ENCODE results near the gene WNT7A. TPM values are rescaled to one million over a fixed set of nuclear protein-coding genes. Genes with fewer than 3 reads are reported as not detected.

The WNT7A gene
- polyA plus RNA-seq, 1 of the 3 experiments (the other 2 are of a cell fraction), result not detected

GRCh38 chr3:13825311-13825579, 54.6 kb downstream of the WNT7A start:
- WGBS (ENCODE audit: low lambda C conversion rate), result 42% methylated on average over 3 of the region's 3 CpGs
- Histone ChIP-seq H3K4me2 (no peak overlapping the region), H2AFZ (ENCODE audit: low read depth) (no peak overlapping the region), H3K27me3 (ENCODE audit: insufficient read depth) (no peaks in the 10 kb centered on the region), H3K27ac (ENCODE audit: low read depth in 2 of 2, low read length in 1 of 2) (no peak overlapping the region), H3K36me3 (replicated peaks in 1 of 2; ENCODE audit: control insufficient read depth in 1 of 2, insufficient read depth in 2 of 2, low read length in 1 of 2) (no peaks in the 10 kb centered on the region), H4K20me1 (ENCODE audit: insufficient read depth) (no peaks in the 10 kb centered on the region), H3K79me2 (ENCODE audit: insufficient read depth) (no peaks in the 10 kb centered on the region), H3K4me3 (ENCODE audit: low read depth in 2 of 2, low read length in 1 of 2) (no peak overlapping the region), H3F3A (replicated peaks; ENCODE audit: insufficient read depth) (no peaks in the 10 kb centered on the region), H3K9me2 (no peaks in the 10 kb centered on the region), H3K4me1 (ENCODE audit: control insufficient read depth in 1 of 2, insufficient read depth in 2 of 2, low read depth in 1 of 2, low read length in 1 of 2) (peaks cover 0 to 12% of the 10 kb centered on the region in 2 experiments; a peak in 1 of 4 replicates), H3K9ac (no peak overlapping the region), H3K9me3 (no peaks in the 10 kb centered on the region)
- POLR2A ChIA-PET, result no interaction called here
- TF ChIP-seq FOXJ3 (CRISPR knock-in tag; IDR thresholded peaks at IDR 0.05) (no peak), MXI1 (IDR thresholded peaks at IDR 0.05; ENCODE audit: low read depth, low read length) (no peak), SIN3A (IDR thresholded peaks at IDR 0.05; ENCODE audit: borderline replicate concordance, low read depth, low read length) (no peak), NRF1 (IDR thresholded peaks at IDR 0.05; ENCODE audit: low read depth, low read length) (no peak), FOSL2 (IDR thresholded peaks at IDR 0.05; ENCODE audit: borderline replicate concordance, low read depth) (no peak), USF1 (IDR thresholded peaks at IDR 0.05; ENCODE audit: borderline replicate concordance, low read depth) (no peak), EZH2phosphoT487 (IDR thresholded peaks at IDR 0.05; ENCODE audit: borderline replicate concordance, low read depth) (no peak), RCOR1 (IDR thresholded peaks at IDR 0.05; ENCODE audit: low read length) (no peak), ZBTB33 (IDR thresholded peaks at IDR 0.05; ENCODE audit: borderline replicate concordance, low read depth) (no peak), MEF2A (IDR thresholded peaks at IDR 0.05; ENCODE audit: borderline replicate concordance, low read depth) (no peak), REST (IDR thresholded peaks at IDR 0.05; ENCODE audit: low read depth, low read length) (no peak), RAD21 (IDR thresholded peaks at IDR 0.05; ENCODE audit: low read length) (no peak)
- CTCF ChIA-PET, result interaction anchor here (1.4 to 2.7 kb wide), 4 partner anchors 15 to 176 kb away, joined by 4 to 9 read pairs (median 6); no protein-coding TSS in a partner anchor
- no peak for DNase-seq

All from SK-N-SH (cell line).